HG03095 (cell line): Measurements from ENCODE around the gene GPS1.
A peak's percentile ranks its signal among the peaks of the same experiment; 100 is the strongest.

Experiments
- ATAC-seq: cut with Tn5 transposase; IDR thresholded peaks from one replicate; pipeline ENCODE4 v1.9.1; 2021; ENCODE audit warnings: moderate library complexity; ENCODE audit not compliant: unreplicated experiment

Gene GPS1

DNA sequence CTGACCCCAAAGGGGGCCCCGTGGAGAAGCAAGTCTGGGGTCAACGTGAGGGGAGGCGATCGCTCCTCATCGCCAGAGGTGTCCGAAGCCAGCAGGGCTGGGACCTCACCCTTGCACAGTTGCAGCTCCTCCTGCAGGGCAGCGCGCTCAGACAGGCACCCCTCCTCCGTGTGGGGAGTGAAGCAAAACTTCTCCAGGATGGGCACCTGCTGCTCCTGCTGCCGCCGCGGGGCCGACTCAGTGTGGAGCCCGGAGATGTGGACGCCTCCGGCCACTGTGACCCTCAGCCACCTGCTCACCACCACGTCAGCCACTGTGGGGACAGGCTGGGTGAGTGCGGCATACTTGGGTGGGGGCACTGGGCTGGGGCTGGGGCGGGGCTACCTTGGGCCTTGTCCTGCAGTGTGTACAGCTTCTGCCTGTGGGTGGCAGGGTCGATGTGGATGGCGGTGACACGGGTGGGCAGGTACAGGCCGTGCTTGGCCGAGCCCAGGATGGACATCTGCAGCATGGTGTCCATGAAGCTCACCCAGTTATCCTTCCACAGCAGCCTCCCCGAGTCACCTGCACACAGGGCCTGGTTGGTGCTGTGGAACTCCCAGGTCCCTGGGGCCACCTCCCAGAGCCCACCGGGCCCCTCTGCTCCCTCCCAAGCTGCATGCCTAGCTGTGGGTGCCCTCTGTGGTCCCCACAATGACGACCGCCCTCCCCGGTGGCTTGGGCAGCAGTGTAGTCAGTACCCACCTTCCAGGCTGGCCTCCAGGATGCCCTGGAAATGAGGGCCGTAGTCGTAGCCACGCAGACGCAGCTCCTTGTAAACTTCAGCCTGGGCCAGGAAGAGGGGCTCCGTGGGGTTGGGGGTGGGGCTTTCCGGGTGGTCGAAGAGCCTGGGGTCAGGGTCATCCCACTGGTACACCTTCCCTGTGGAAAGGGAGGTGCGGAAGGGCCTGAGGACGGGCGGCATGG, 35.5 kb downstream of the GPS1 start:
- no peak for ATAC-seq

DNA sequence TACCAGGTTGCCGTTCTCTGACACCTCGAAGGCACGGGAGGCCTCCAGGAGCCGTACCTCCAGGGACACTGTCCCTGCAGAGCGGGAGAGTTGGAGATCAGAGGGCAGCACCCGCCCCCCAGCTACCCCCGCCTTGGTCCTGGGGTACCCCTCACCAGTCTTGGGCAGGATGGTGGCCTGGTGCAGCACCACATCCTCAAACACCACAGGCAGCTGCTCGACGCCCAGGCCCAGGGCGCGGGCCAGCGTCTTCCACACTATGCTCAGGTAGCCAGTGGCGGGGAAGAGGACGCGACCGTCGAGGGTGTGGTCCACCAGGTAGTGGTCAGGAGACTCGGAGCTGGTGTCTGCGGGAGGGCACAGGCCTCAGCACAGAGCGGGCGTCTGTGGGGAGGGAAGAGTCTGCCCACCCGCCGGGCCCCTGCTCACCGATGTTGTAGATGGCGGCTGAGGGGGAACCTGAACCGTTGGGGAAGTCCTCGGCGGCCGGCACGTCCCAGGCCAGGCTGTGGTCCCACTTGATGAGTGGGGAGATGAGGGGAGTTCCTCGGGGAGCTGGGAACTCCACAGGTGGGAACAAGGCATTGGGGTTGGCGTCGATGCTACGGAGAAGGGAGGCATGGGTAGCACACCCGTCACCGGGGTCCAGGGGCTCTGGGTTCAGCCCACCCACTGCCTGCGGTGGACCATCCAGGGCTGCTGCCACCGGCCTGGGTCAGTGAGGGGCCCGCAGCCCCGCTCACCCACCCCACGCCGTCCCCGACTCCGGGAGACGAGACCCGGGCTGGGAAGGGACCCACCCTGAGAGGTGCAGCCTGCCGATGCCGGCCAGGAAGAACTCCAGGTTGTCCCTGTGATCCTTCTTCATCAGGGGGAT, 36.5 kb downstream of the GPS1 start:
- no peak for ATAC-seq

DNA sequence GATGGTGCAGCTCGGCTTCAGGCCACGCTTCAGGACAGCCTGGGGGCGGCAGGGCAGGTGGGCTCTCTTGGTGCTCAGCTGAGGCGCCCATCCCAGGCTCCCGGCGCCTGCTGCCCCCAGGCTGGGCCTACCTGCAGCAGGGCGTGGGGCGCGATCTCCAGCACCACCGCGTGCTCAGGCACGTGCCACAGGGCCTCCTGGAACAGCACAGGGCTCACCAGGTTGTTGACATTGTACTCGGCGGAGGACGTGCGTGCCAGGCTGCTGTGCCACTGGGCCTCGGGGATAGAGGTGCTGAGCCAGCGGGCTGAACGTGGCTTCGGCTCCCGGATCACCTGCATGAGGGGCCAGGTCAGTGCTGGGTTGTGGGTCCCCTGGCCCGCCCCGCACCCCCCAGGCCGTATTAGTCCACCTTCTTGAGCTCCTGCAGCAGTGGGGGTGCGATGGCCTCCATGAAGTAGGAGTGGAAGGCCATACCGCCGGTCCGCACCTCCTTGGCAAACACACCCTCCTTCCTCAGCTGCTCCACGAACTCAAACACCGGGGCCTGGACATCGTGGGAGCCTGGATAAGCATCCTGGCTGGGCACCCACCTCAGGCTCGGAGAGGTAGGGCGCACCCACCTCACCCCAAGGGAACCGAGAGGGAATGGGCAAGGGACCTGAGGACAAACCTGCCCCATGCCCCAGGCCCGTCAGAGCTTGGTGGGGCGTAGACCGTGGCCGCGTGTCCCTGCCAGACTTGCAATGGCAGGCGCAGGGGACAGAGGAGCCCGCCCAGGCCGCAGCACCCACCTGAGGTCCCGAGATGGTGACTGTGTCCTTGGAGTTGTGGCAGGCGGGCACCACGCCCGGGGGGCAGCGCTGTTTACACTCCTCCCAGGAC, 37.4 kb downstream of the GPS1 start:
- no peak for ATAC-seq

DNA sequence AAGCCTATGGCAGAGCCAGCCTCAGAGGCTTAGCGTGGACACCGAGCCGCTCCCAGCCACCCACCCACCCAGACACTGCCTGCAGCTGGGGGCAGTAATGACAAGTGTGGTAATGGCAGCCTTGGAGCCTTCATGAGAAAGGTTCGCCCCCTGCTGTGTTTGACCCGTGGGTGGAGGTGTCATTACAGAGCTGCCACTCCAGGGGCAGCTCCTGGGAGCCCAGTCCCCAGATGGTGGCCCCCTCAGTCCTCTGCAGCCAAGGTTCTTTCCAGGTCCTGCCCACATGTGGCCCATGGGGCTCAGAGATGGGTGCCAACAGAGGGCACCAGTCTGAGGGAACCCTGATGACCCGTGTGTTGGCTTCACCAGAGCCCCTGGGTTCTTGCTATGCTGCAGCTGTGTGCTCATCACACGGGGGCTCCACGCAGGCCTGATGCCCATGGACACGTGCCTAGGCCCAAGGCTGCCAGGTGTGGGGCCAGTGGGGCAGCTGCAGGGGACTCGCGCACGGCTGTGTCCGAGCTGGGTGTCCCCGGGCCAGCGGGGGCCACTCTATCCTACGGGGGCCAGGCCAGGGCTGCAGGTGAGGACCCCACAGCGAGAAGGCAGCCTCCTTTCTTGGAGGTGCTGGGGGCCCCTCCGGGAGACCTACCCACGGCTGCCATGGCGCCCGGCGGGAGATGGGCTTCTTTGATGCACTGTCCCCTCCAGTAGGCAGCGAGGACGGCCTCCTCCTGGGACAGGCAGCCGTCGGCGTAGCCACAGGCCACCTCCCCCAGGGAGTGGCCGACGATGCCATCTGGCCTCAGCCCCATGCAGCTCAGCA, 38.2 kb downstream of the GPS1 start:
- ATAC-seq, result no peak

DNA sequence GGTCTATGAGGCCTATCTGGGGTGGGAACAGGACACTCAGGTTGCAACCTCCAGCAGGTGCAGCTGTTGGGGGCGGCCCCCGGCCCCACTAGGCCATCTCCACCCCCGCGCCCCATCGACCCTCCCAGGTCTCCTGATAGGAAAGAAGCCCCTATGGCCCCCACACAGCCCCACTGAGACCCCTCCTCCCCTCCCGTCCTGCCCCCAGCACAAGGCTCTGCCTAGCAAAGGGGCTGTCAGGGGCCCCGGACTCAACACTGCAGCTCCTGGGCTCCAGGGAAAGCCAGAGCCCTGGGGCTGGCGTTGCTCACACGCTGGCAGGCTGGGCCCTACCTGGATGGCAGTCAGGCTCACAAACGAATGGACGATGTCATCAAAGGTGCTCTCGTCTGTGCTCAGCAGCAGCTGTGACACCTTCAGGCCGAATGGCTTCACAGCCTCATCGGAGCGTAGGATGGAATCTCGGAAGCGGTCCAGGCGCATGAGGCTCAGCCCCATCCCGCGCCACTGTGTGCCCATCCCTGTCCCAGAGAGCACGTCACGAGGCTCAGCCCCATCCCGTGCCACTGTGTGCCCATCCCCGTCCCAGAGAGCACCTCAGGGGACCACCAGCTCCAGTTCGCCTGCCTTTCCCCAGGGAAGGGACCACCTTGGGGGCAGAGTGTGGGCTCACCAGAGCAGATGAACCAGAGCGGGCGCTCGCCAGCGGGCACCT, 39.0 kb downstream of the GPS1 start:
- ATAC-seq, result no peak

DNA sequence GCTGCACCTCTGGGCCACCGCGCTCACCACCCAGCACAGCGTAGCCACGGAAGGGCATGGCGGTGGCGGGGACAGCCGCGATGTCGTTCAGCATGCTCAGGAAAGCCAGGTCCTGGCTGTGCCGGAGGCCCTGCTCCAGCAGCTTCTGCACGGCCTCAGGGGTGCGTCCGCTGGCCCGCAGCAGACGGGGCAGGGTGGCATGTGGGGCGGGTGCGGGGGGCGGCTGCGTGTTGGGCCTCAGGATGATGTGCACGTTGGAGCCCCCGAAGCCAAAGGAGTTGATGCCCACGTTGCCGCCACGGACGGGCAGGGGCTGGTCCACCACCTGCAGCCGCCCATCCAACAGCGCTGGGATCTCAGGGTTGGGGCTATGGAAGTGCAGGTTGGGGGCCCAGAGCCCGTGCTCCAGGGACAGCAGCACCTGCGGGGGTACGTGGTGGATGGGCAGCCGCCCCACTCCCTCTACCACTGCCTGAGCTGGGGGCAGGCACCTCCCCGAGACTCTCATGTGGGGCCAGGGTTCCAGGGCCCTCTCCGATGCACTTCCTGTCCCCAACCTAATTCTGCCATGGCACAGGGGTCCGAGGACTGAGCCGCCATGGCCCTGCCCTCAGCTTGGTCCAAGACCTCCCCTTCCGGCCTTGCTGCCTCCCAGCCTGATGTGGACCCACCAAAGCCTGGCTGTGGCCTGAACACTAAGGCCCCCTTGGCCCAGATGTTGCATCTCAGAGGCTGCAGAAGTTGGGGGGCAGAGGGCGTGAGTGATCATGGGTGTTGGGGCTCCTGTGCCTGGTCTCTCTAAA, 39.8 kb downstream of the GPS1 start:
- no peak for ATAC-seq

DNA sequence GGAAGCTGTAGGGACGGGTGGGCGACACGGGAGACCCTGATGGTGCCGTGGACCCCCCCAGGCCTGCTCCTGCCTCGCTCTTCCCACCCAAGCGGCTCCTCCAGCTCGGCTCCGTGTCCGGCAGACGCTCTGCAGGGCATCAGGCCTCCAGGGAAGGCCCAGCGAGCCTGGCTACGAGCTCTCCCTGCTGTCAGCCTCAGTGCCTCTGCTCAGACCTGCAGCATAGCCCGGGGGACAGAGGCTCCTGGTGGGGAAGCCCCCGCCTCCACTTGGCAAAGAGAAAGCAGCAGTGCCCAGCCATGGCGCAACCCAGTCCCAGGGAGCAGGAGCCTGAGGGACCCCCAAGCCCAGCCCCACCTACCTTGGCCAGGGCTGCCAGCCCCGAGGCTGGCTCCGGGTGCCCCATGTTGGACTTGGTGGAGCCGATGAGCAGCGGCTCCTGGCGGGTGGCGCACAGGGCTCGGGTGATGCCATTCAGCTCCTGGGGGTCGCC, 40.4 kb downstream of the GPS1 start:
- no peak for ATAC-seq

DNA sequence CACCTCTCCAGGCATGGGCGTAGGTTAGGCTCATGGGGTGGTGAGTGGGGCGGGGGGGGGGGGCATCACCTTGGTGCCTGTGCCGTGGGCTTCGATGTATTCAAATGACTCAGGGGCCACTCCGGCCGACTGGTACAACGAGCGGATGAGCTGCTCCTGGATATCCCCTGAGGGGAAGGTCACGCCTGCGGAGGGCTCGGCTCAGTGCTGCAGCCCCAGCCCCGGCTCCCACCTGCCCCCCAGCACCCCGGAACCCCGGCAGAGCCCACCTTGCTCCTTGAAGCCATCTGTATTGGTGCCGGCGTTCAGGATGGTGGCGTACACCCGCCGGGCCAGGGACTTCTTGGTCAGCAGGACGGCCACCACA, 40.9 kb downstream of the GPS1 start:
- ATAC-seq, result no peak

DNA sequence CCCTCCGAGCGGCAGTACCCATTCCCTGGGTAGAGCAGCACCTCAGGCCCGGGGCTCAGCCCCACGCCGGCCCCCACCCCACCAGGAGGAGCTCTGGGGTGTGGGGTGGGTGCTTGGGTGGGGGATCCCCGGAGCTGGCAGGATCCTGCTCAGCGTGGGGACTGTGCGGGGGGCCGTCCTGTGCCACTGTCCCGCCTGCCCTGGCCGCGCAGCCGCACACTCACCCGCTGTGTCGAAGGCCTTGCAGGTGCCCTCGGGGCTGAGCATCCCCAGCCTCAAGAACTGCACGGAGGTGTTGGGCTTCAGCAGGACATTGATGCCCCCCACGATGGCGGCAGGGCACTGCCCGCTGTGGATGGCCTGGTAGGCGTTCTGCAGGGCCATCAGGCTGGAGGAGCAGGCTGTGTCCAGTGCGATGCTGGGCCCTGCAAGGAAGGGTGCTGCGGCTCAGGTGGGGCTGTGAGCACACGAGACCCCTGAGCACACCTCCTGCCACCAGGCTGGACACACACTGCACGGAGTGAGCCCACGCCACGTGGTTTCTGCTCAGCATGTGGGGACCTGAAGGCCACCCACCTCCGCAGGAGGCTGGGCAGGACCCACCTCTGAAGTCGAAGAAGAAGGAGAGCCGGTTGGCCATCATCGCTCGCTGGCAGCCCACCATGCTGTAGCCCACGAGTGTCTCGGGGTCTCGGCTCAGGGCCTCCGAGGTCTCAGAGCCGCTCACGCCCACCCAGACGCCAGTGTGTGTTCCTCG, 41.5 kb downstream of the GPS1 start:
- ATAC-seq, result no peak

DNA sequence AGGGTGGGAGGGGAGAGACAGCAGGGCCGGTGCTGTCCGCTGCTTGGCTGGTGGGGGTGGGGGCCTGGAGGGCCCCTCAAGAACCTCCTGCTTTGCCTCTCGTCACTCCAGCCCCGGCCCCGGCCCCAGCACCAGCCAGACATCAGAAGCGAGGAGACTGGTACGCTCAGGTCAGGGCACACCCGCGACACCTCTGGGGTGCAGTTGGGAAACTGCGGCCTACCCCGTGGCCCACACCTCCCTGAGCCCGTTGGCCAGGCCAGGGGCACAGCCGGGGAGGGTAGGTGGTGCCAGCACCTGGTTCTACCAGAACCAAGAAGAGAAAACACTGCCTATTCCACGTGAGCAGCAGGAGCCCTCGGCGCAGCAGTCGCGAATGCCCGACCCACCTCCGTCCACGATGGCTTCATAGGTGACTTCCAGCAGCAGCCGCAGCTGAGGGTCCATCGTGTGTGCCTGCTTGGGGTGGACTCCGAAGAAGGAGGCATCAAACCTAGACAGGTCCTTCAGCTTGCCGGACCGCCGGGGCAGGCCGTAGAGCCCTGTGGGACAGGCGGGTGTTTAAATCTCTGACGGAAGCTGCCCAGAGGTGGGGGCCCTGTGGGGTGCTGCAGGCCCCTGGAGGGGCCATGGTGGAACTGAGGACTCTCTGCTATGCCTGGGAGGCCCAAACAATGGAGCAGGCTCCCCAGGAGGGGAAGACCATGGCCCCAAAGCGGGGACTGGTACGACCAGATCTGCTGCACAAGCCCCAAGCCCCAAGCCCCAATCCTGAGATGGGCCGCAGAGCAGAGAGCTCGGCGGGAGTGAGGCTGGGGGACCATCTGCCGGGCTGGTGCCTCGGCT, 43.5 kb downstream of the GPS1 start:
- ATAC-seq, result no peak

DNA sequence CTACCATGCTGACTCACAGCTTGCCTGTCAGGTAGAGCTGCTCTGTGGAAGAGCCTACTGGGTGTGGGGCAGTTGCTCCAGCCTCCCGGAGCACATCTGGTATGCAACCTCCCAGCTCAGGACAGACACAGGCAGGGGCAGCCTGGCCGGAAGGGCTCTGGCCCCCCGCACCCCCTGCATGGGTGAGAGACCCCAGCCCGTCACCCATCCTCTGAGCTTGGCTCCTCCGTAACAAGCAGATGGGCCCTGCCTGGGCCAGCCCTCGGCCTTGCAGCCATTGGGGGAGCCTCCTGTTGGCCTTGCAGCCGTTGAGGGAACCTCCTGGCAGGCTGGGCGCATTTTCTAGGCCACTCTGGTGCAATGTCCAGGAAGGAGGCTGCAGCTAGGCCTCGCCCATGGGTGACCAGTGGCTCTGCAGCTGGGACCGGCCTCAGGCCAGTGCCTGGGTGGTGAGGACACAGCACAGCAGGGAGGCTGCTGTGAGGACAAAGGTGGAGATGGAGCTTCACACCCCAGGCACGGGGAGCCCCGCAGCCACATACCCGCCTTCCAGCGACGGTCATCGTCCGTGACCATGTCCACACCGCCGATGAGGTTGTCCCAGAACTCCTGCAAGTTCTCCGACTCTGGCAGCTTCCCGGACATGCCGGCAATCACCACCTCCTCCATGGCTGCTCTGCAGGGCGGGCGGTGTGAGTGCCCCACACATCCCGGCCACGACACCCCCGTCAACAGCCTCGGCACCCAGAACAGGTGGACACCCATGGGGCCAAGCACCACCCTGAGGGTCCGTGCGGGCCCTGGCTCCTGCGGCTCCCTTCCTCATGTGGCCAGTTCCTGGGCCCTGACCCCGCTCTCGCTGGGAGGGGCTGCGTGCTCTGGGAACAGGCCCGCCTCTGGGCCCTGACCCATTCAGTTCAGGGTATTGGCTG, 44.3 kb downstream of the GPS1 start:
- no peak for ATAC-seq

DNA sequence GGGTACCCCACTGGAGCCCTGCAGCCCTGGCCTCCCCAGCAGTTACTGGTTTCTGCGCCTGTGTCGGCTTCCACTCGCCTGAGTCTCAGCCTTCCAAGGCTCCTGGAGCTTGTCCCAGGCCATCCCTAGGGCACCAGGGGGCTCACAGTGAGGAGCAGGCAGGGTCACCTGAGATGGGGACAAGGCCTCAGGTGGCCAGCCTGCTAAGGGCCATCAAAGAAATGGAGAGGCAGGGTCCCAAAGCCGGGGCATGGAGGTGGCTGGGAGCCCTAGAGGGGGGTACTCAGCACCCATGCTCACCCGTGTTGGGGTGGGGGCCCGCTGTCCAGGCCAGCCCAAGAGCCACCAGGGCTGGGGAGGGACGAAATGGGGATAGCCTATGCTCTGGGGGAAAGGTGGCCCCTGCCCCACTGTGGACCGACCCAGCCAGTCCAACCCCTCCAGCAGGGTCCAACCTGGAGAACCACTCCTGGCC, 45.0 kb downstream of the GPS1 start:
- no peak for ATAC-seq

DNA sequence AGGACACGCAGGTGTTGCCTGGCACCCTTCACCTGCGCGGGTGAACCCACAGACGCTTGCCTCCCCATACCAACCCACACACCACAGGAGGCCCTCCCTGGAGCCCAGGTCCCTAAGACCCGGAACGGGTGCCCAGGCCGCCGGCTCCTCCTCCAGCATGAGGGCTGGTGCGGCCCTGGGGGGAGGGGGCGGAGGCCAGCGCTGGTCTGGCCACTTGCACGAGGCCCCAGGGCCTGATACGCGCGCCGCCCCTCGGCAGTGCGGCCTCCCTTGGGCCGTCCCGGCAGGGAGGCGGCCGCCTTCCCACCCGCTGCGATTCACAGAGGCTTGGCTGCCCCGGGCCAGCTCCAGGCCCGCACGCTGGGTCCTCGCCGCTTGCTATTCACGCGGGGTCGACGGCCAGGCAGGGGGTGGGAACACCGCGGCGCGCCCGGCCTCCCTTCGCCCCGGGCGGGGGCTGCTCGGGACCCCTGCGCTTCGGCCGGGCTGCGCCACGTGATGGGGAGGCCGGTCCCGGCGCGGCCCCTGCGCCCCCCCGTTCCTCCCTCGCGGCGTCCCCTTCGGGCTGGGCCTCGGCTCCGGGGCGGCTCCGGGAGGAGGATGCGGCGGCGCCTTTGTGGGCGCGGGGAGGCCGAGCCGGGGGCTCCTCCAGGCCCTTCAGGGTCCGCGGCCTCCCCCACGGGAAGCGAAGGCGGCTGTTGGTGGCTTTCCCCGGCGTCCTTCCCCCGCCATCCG, 45.7 kb downstream of the GPS1 start:
- no peak for ATAC-seq

DNA sequence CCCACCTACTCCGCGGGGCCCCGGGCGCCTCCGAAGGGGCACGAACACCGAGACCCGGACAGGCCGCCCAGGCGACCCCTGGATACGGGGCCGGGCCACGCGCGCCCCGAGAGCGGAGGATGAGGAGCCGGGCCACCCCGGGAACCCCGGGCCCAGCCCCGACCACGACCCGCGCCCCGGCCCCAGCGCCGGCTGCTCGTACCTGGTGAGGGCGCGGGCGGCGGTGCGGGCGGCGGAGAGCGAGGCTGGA, 46.1 kb downstream of the GPS1 start:
- peak; percentile 12 for ATAC-seq
